Neuron (in vitro differentiated cells): ENCODE results near the gene ZSCAN23.

ENCODE experiments used
- H2AFZ ChIP-seq: one replicate; pipeline ENCODE4 v1.6.1; 2013; ENCODE audit warnings: low read depth, mild to moderate bottlenecking, inconsistent platforms, low read length, moderate library complexity
- H3K27me3 ChIP-seq: one replicate; pipeline ENCODE4 v1.6.1; 2013; ENCODE audit warnings: low read length; ENCODE audit not compliant: insufficient read depth
- H3K36me3 ChIP-seq: one replicate; pipeline ENCODE4 v1.6.1; 2013; ENCODE audit warnings: low read length; ENCODE audit not compliant: insufficient read depth
- H3K4me1 ChIP-seq: one replicate; pipeline ENCODE4 v1.6.1; 2013; ENCODE audit warnings: low read length; ENCODE audit not compliant: insufficient read depth
- H3K4me3 ChIP-seq: 2 replicates; pipeline ENCODE4 v1.5.1; 2013; ENCODE audit warnings: mild to moderate bottlenecking, low read length, moderate library complexity
- H3K9me3 ChIP-seq: one replicate; pipeline ENCODE4 v1.6.1; 2013; ENCODE audit warnings: low read length

Gene ZSCAN23

GRCh38 chr6:28443112-28443773 lies at the start of gene ZSCAN23:
TSS of gene ZSCAN23 (minus strand) at chr6:28443491. CDS start at chr6:28436266, 7,225 bp downstream.
- Histone ChIP-seq H3K9me3 (no peaks in the 10 kb centered on the region), H3K4me1 (peaks cover 7% of the 10 kb centered on the region), H3K27me3 (no peaks in the 10 kb centered on the region), H3K4me3 (peak within 1 kb of the TSS; percentile 98), H3K36me3 (peaks cover 3% of the 10 kb centered on the region), H2AFZ (peak within 1 kb of the TSS; percentile 35)

- Histone ChIP-seq H3K4me1 (no peaks in the 10 kb centered on the region), H3K4me3 (no peak overlapping the region), H3K27me3 (peaks cover 10% of the 10 kb centered on the region), H3K36me3 (no peaks in the 10 kb centered on the region), H3K9me3 (no peaks in the 10 kb centered on the region), H2AFZ (no peak overlapping the region)
These were observed 48.7 kb upstream of the ZSCAN23 start for GRCh38 chr6:28491984-28492317.

- Histone ChIP-seq H3K9me3 (no peaks in the 10 kb centered on the region), H3K4me3 (peak overlapping the region; percentile 45), H3K27me3 (peaks cover 10% of the 10 kb centered on the region), H3K4me1 (no peaks in the 10 kb centered on the region), H3K36me3 (no peaks in the 10 kb centered on the region), H2AFZ (peak overlapping the region; percentile 54)
These were observed 47.1 kb upstream of the ZSCAN23 start for GRCh38 chr6:28490205-28490890.

GRCh38 chr6:28489366-28490204 lies 46.3 kb upstream of the ZSCAN23 start:
- H3K27me3 ChIP-seq: peaks cover 10% of the 10 kb centered on the region
- H3K9me3 ChIP-seq: no peaks in the 10 kb centered on the region
- peak overlapping the region; percentile 45 for H3K4me3 ChIP-seq
- H3K36me3 ChIP-seq: no peaks in the 10 kb centered on the region
- peak overlapping the region; percentile 54 for H2AFZ ChIP-seq
- no peaks in the 10 kb centered on the region for H3K4me1 ChIP-seq

- Histone ChIP-seq H3K9me3 (no peaks in the 10 kb centered on the region), H3K4me1 (no peaks in the 10 kb centered on the region), H3K36me3 (no peaks in the 10 kb centered on the region), H3K4me3 (peak overlapping the region; percentile 45), H3K27me3 (peaks cover 10% of the 10 kb centered on the region), H2AFZ (peak overlapping the region; percentile 54)
These were observed 45.6 kb upstream of the ZSCAN23 start for GRCh38 chr6:28488916-28489365.

- H3K27me3 ChIP-seq: peaks cover 7% of the 10 kb centered on the region
- no peak overlapping the region for H2AFZ ChIP-seq
- H3K9me3 ChIP-seq: no peaks in the 10 kb centered on the region
- H3K4me1 ChIP-seq: no peaks in the 10 kb centered on the region
- no peak overlapping the region for H3K4me3 ChIP-seq
- H3K36me3 ChIP-seq: no peaks in the 10 kb centered on the region
These were observed 43.9 kb upstream of the ZSCAN23 start for GRCh38 chr6:28486988-28487742.

- Histone ChIP-seq H3K4me1 (no peaks in the 10 kb centered on the region), H3K4me3 (no peak overlapping the region), H3K27me3 (peaks cover 9% of the 10 kb centered on the region), H3K9me3 (no peaks in the 10 kb centered on the region), H3K36me3 (no peaks in the 10 kb centered on the region), H2AFZ (no peak overlapping the region)
These were observed 43.2 kb upstream of the ZSCAN23 start for GRCh38 chr6:28486533-28486932.

GRCh38 chr6:28485482-28485881 lies 42.2 kb upstream of the ZSCAN23 start:
- no peaks in the 10 kb centered on the region for H3K9me3 ChIP-seq
- H2AFZ ChIP-seq: no peak overlapping the region
- peaks cover 13% of the 10 kb centered on the region for H3K27me3 ChIP-seq
- no peak overlapping the region for H3K4me3 ChIP-seq
- H3K4me1 ChIP-seq: no peaks in the 10 kb centered on the region
- H3K36me3 ChIP-seq: no peaks in the 10 kb centered on the region

- H3K27me3 ChIP-seq: peaks cover 20% of the 10 kb centered on the region
- no peaks in the 10 kb centered on the region for H3K36me3 ChIP-seq
- no peak overlapping the region for H2AFZ ChIP-seq
- H3K4me1 ChIP-seq: no peaks in the 10 kb centered on the region
- no peak overlapping the region for H3K4me3 ChIP-seq
- no peaks in the 10 kb centered on the region for H3K9me3 ChIP-seq
These were observed 37.1 kb upstream of the ZSCAN23 start for GRCh38 chr6:28480253-28480932.

- no peaks in the 10 kb centered on the region for H3K9me3 ChIP-seq
- H3K4me1 ChIP-seq: no peaks in the 10 kb centered on the region
- H2AFZ ChIP-seq: no peak overlapping the region
- no peaks in the 10 kb centered on the region for H3K36me3 ChIP-seq
- no peak overlapping the region for H3K4me3 ChIP-seq
- peaks cover 20% of the 10 kb centered on the region for H3K27me3 ChIP-seq
These were observed 35.2 kb upstream of the ZSCAN23 start for GRCh38 chr6:28478518-28478917.

GRCh38 chr6:28474441-28475219 lies 31.3 kb upstream of the ZSCAN23 start:
- no peaks in the 10 kb centered on the region for H3K36me3 ChIP-seq
- H2AFZ ChIP-seq: no peak overlapping the region
- H3K27me3 ChIP-seq: peaks cover 4% of the 10 kb centered on the region
- H3K9me3 ChIP-seq: no peaks in the 10 kb centered on the region
- H3K4me1 ChIP-seq: no peaks in the 10 kb centered on the region
- H3K4me3 ChIP-seq: peak overlapping the region; percentile 56
